ENCODE data around the gene LZIC. TPM values are rescaled to one million over a fixed set of nuclear protein-coding genes. Genes with fewer than 3 reads are reported as not detected.

LZIC gene
- total and polyA plus RNA-seq, 2 of the 13 experiments (the other 11 are each of a cell fraction or from before 2014, with no cell fraction given), result 25.2 to 71.8 TPM

DNA sequence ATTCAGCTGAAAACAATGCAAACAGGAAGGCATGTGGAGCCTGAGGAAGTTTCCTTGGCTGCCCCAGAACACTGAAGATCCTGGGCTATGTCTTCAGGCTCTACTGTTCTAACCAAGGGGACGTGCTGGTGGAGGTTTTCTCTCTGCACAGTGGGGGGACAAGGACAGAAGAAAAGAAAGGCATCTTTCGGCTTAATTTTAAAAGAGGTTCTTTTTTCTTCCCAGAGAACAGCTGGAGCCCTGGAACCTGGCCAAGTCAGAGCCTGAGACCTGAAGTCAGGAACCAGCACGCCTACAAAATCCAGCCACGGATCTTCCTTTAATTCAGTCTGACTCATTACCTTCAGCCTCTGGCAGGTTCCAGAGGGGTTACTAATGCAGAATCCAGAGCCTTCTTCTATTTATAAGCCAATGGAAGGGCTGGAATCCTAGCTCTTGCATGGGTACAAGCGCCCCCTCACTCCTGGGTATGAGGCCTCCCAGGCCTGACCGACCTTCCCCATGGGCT lies 52.9 kb downstream of the LZIC start (continued):
- TF ChIP-seq PCBP2 (optimal IDR thresholded peaks at IDR 0.05; ENCODE audit: low read depth, low read length, poor library complexity, severe bottlenecking) (no peak), PTBP1 (IDR thresholded peaks at IDR 0.05; ENCODE audit: low read depth, low read length, poor library complexity, severe bottlenecking) (no peak), KDM5A (IDR thresholded peaks at IDR 0.05; ENCODE audit: borderline replicate concordance, low read length) (no peak), NCOA1 (CRISPR knock-in tag; IDR thresholded peaks at IDR 0.05) (no peak), ELF3 (CRISPR knock-in tag; IDR thresholded peaks at IDR 0.05) (no peak), NR3C1 (CRISPR knock-in tag; IDR thresholded peaks at IDR 0.05) (no peak), U2AF2 (IDR thresholded peaks at IDR 0.05; ENCODE audit: low read depth, low read length) (no peak), ZNF577 (CRISPR knock-in tag; IDR thresholded peaks at IDR 0.05; ENCODE audit: borderline replicate concordance, low read depth) (no peak)
- TF ChIP-seq, protein P1, sequence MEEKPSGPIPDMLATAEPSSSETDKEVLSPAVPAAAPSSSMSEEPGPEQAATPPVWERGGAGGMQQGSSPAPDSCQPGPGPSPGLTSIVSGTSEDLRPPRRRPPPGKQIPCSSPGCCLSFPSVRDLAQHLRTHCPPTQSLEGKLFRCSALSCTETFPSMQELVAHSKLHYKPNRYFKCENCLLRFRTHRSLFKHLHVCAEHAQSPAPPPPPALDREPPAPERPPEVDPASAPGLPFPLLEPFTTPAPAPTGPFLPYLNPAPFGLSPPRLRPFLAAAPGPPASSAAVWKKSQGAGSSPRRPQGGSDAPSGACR (CRISPR knock-in tag; IDR thresholded peaks at IDR 0.05), result no peak

- H3K27me3 ChIP-seq (ENCODE audit: control insufficient read depth in 1 of 2, insufficient read depth in 2 of 2, low read length in 2 of 2), result no peaks in the 10 kb centered on the region
- peaks cover 6% of the 10 kb centered on the region for H3K79me2 ChIP-seq (ENCODE audit: insufficient read depth, low read length)
- no peak overlapping the region for H3K9ac ChIP-seq (ENCODE audit: insufficient read depth, low read depth, low read length)
- H3K36me3 ChIP-seq (replicated peaks in 1 of 2; ENCODE audit: control insufficient read depth in 1 of 2, insufficient read depth in 2 of 2, low read length in 2 of 2), result peaks cover 20 to 54% of the 10 kb centered on the region in 2 experiments; a peak in 4 of 5 replicates
- intact Hi-C loops (cut with micrococcal nuclease; ENCODE audit: unreplicated experiment), result no loop called here
- no peak overlapping the region for H3K27ac ChIP-seq (ENCODE audit: extremely low read length, insufficient read depth, low read length)
- FAIRE-seq (no peak), DNase-seq (ENCODE audit: low spot score) (no peak), ATAC-seq (no peak)
- no peaks in the 10 kb centered on the region for H4K20me1 ChIP-seq (ENCODE audit: insufficient read depth, low read length)
- no TSS peak for BruUV-seq (replicated peaks)
- H3K9me3 ChIP-seq (ENCODE audit: low read length), result no peaks in the 10 kb centered on the region
- no peak overlapping the region for H3K4me2 ChIP-seq (ENCODE audit: low read depth, low read length)
- no peak overlapping the region for H2AFZ ChIP-seq (ENCODE audit: low read length)
- peaks cover 13% of the 10 kb centered on the region; the same call in 1 of the 2 replicates for H3K4me1 ChIP-seq (ENCODE audit: insufficient read depth, low read length)
- no peak overlapping the region for H3K4me3 ChIP-seq (replicated peaks in 1 of 3; ENCODE audit: insufficient read depth in 1 of 3, low read depth in 2 of 3, low read length in 3 of 3)
- 97% methylated on average over 8 of the region's 8 CpGs for WGBS (ENCODE audit: low lambda C conversion rate)
- POLR2A ChIA-PET, result interaction anchor here (1.8 kb wide), 1 partner anchor 24 kb away, joined by 5 read pairs; no protein-coding TSS in a partner anchor
- CTCF ChIA-PET (ENCODE audit: low intra/inter-chr PET ratio, low total read pairs), result no interaction called here
- in situ Hi-C loops (cut with HindIII; ENCODE audit: extremely low pct_ligation_motif_present, low pct_unique_long_range_greater_than_20kb), result no loop called here
- TF ChIP-seq REL (CRISPR knock-in tag; conservative IDR thresholded peaks at IDR 0.05), result no peak
- TF ChIP-seq ZNF782 (CRISPR knock-in tag; IDR thresholded peaks at IDR 0.05; ENCODE audit: borderline replicate concordance), result no peak
- no peak for TF ChIP-seq KDM4B (CRISPR knock-in tag; IDR thresholded peaks at IDR 0.05)
- TF ChIP-seq ARID3A (IDR thresholded peaks at IDR 0.05; ENCODE audit: low read depth, low read length), result no peak
- TF ChIP-seq GATAD1 (CRISPR knock-in tag; IDR thresholded peaks at IDR 0.05), result no peak
- TF ChIP-seq ELF1 (CRISPR knock-in tag; IDR thresholded peaks at IDR 0.05), result no peak
- no peak for TF ChIP-seq STAT5B (CRISPR knock-in tag; IDR thresholded peaks at IDR 0.05)
- no peak for TF ChIP-seq ARNT2 (CRISPR knock-in tag; IDR thresholded peaks at IDR 0.05; ENCODE audit: low read depth)
- no peak for TF ChIP-seq FOXA1 (IDR thresholded peaks at IDR 0.05)
- no peak for TF ChIP-seq FOXA1 (CRISPR knock-in tag; IDR thresholded peaks at IDR 0.05)
- TF ChIP-seq TBX3 (IDR thresholded peaks at IDR 0.05; ENCODE audit: borderline replicate concordance), result no peak
- no peak for TF ChIP-seq ERF (CRISPR knock-in tag; IDR thresholded peaks at IDR 0.05)
- TF ChIP-seq, protein P2, sequence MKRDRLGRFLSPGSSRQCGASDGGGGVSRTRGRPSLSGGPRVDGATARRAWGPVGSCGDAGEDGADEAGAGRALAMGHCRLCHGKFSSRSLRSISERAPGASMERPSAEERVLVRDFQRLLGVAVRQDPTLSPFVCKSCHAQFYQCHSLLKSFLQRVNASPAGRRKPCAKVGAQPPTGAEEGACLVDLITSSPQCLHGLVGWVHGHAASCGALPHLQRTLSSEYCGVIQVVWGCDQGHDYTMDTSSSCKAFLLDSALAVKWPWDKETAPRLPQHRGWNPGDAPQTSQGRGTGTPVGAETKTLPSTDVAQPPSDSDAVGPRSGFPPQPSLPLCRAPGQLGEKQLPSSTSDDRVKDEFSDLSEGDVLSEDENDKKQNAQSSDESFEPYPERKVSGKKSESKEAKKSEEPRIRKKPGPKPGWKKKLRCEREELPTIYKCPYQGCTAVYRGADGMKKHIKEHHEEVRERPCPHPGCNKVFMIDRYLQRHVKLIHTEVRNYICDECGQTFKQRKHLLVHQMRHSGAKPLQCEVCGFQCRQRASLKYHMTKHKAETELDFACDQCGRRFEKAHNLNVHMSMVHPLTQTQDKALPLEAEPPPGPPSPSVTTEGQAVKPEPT (CRISPR knock-in tag; IDR thresholded peaks at IDR 0.05; ENCODE audit: low read depth), result no peak
- no peak for TF ChIP-seq MAF1 (CRISPR knock-in tag; IDR thresholded peaks at IDR 0.05; ENCODE audit: borderline replicate concordance)
Observed at GRCh38 chr1:9889411-9889810, 53.8 kb downstream of the LZIC start.
